ENCODE data around the gene TCF4. TPM values are rescaled to one million over a fixed set of nuclear protein-coding genes. Genes with fewer than 3 reads are reported as not detected.

TCF4 gene
- total and polyA plus RNA-seq, 2 donors (not counting 3 experiments of a cell fraction or from before 2014, with no cell fraction given) = 183 to 390 TPM

DNA sequence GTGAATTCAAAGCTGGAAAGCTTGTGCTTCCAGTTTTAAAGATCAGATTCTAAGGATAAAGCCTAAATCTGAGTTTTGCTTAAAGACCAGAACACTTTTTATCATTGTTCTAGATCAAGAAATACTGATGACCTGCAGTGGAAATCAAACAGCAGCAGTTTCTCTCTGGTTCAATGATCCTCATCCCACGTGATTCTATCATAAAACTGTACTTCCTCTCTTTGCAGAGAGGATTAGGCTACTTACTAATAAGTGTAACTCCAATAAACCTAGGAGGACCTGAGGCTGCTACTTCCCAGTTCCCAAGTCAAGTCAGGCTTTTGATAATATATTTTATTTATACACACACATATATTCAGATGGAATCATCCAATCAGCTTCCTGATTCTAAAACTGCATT lies 81.9 kb downstream of the TCF4 start:
- BruUV-seq (replicated peaks) = no TSS peak
- ChIA-PET CTCF (no interaction called here), POLR2A (no interaction called here)
- FAIRE-seq (no peak), DNase-seq (ENCODE audit: low read depth, low spot score) (no peak)
- Histone ChIP-seq H3K9me3 (replicated peaks; ENCODE audit: control insufficient read depth, insufficient read depth, low read length) (no peaks in the 10 kb centered on the region), H3K27ac (ENCODE audit: insufficient read depth, low read depth, low read length) (no peak overlapping the region), H3K4me2 (ENCODE audit: insufficient read depth, low read length) (no peak overlapping the region), H3K4me3 (replicated peaks in 1 of 3; ENCODE audit: insufficient read depth in 1 of 3, low read depth in 1 of 3, low read length in 3 of 3) (no peak overlapping the region), H3K27me3 (ENCODE audit: control insufficient read depth in 2 of 2, insufficient read depth in 2 of 2, low read length in 2 of 2) (no peaks in the 10 kb centered on the region), H3K4me1 (ENCODE audit: control insufficient read depth, extremely low read depth, insufficient read depth, low read length) (peaks cover 58% of the 10 kb centered on the region), H4K20me1 (replicated peaks; ENCODE audit: control insufficient read depth, extremely low read depth, insufficient read depth, low read length) (no peaks in the 10 kb centered on the region), H3K9ac (replicated peaks; ENCODE audit: extremely low read depth, insufficient read depth, low read length) (no peak overlapping the region), H3K79me2 (ENCODE audit: control insufficient read depth, insufficient read depth, low read length) (peaks cover 70% of the 10 kb centered on the region), H3K9me1 (replicated peaks; ENCODE audit: control insufficient read depth, extremely low read depth, insufficient read depth, low read length) (no peaks in the 10 kb centered on the region), H2AFZ (ENCODE audit: low read depth, low read length) (no peak overlapping the region), H3K36me3 (ENCODE audit: control insufficient read depth in 2 of 2, extremely low read depth in 1 of 2, insufficient read depth in 2 of 2, low read length in 2 of 2) (no peaks in the 10 kb centered on the region)
- TF ChIP-seq, protein P1, sequence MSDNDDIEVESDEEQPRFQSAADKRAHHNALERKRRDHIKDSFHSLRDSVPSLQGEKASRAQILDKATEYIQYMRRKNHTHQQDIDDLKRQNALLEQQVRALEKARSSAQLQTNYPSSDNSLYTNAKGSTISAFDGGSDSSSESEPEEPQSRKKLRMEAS (IDR thresholded peaks at IDR 0.05; ENCODE audit: insufficient read depth, insufficient read length) = no peak
- TF ChIP-seq, protein P2, sequence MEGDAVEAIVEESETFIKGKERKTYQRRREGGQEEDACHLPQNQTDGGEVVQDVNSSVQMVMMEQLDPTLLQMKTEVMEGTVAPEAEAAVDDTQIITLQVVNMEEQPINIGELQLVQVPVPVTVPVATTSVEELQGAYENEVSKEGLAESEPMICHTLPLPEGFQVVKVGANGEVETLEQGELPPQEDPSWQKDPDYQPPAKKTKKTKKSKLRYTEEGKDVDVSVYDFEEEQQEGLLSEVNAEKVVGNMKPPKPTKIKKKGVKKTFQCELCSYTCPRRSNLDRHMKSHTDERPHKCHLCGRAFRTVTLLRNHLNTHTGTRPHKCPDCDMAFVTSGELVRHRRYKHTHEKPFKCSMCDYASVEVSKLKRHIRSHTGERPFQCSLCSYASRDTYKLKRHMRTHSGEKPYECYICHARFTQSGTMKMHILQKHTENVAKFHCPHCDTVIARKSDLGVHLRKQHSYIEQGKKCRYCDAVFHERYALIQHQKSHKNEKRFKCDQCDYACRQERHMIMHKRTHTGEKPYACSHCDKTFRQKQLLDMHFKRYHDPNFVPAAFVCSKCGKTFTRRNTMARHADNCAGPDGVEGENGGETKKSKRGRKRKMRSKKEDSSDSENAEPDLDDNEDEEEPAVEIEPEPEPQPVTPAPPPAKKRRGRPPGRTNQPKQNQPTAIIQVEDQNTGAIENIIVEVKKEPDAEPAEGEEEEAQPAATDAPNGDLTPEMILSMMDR (IDR thresholded peaks at IDR 0.05; ENCODE audit: extremely low read depth in 1 of 2, insufficient read depth in 1 of 2, low read depth in 1 of 2, low read length in 2 of 2) = no peak
- TF ChIP-seq MYC (IDR thresholded peaks at IDR 0.05; ENCODE audit: low read depth, low read length) (no peak), EZH2 (IDR thresholded peaks at IDR 0.05; ENCODE audit: borderline replicate concordance, low read depth, low read length, severe bottlenecking) (no peak), POLR2AphosphoS5 (IDR thresholded peaks at IDR 0.05; ENCODE audit: insufficient read depth, low read depth, low read length) (no peak), POLR2A (IDR thresholded peaks at IDR 0.05; ENCODE audit: low read depth, low read length) (no peak), FOS (IDR thresholded peaks at IDR 0.05; ENCODE audit: borderline replicate concordance, insufficient read depth, low read length) (no peak), GATA2 (IDR thresholded peaks at IDR 0.05; ENCODE audit: insufficient read depth, insufficient read length, low read depth, low read length) (no peak), JUN (IDR thresholded peaks at IDR 0.05; ENCODE audit: borderline replicate concordance, insufficient read depth, insufficient read length, low read depth) (no peak)
- intact Hi-C loops (cut with micrococcal nuclease) (no loop called here), dilution Hi-C loops (cut with MboI; ENCODE audit: extremely low pct_ligation_motif_present, low sequenced_read_pairs) (no loop called here)
